HG02642 (cell line): ENCODE results near the gene TRMU.

ENCODE experiments used
- ATAC-seq: cut with Tn5 transposase; IDR thresholded peaks from one replicate; pipeline ENCODE4 v1.9.1; 2021; ENCODE audit warnings: mild to moderate bottlenecking; ENCODE audit not compliant: unreplicated experiment, poor library complexity

The TRMU gene

GRCh38 chr22:46354176-46354992 lies 18.9 kb downstream of the TRMU start:
- no peak for ATAC-seq

- ATAC-seq: no peak
Observed at GRCh38 chr22:46354993-46355305, 19.4 kb downstream of the TRMU start.

- ATAC-seq: no peak
Observed at GRCh38 chr22:46355369-46355995, 20.0 kb downstream of the TRMU start.

- no peak for ATAC-seq
Observed at GRCh38 chr22:46355996-46356471, 20.5 kb downstream of the TRMU start.

- ATAC-seq: no peak
Observed at GRCh38 chr22:46356496-46357480, 21.3 kb downstream of the TRMU start.

- ATAC-seq: no peak
Observed at GRCh38 chr22:46357711-46358520, 22.4 kb downstream of the TRMU start.

GRCh38 chr22:46358766-46359165 lies 23.3 kb downstream of the TRMU start:
- no peak for ATAC-seq

GRCh38 chr22:46359362-46359761 lies 23.8 kb downstream of the TRMU start:
- no peak for ATAC-seq

- ATAC-seq: no peak
Observed at GRCh38 chr22:46360097-46360496, 24.6 kb downstream of the TRMU start.

GRCh38 chr22:46360891-46361290 lies 25.4 kb downstream of the TRMU start:
- no peak for ATAC-seq

- ATAC-seq: no peak
Observed at GRCh38 chr22:46361826-46362202, 26.3 kb downstream of the TRMU start.

GRCh38 chr22:46362203-46362933 lies 26.9 kb downstream of the TRMU start:
- ATAC-seq: no peak

- no peak for ATAC-seq
Observed at GRCh38 chr22:46362934-46363515, 27.5 kb downstream of the TRMU start.

- ATAC-seq: no peak
Observed at GRCh38 chr22:46363611-46364321, 28.3 kb downstream of the TRMU start.

GRCh38 chr22:46364341-46365165 lies 29.0 kb downstream of the TRMU start:
- ATAC-seq: no peak

GRCh38 chr22:46365166-46365624 lies 29.7 kb downstream of the TRMU start:
- no peak for ATAC-seq

- ATAC-seq: no peak
Observed at GRCh38 chr22:46366327-46366731, 30.8 kb downstream of the TRMU start.
